Vagina (tissue), 2 donors: Measurements from ENCODE around the gene RCN2. TPM values are rescaled to one million over a fixed set of nuclear protein-coding genes. Genes with fewer than 3 reads are reported as not detected.

ENCODE experiments used
- DNase-seq, 2 donors: peaks; one replicate each; pipeline ENCODE4 v3.0.0-alpha.2; 2017; ENCODE audit errors: extremely low spot score in 2 of 2
- H3K27ac ChIP-seq: fragments of 200-600 bp; sonication (generic); one replicate; pipeline ENCODE4 v1.5.1; 2019
- H3K27me3 ChIP-seq: fragments of 200-600 bp; sonication (generic); one replicate; pipeline ENCODE4 v1.5.1; 2019
- H3K36me3 ChIP-seq, 2 donors: fragments of 200-600 bp; sonication (generic); one replicate each; pipeline ENCODE4 v1.5.1; 2017 to 2019
- H3K4me1 ChIP-seq: fragments of 200-600 bp; sonication (generic); one replicate; pipeline ENCODE4 v1.5.1; 2019
- H3K4me3 ChIP-seq, 2 donors: fragments of 200-600 bp; sonication (generic); 1 replicate in 1 of 2; 2 replicates in 1 of 2; pipeline ENCODE4 v1.5.1; 2016 to 2019
- H3K9me3 ChIP-seq: fragments of 200-600 bp; sonication (generic); one replicate; pipeline ENCODE4 v1.5.1; 2019
- POLR2A ChIP-seq, 2 donors: fragments of 450-650 bp; IDR thresholded peaks; one replicate each; pipeline ENCODE4 v1.6.1; 2017; ENCODE audit warnings: antibody characterized with exemption in 2 of 2, mild to moderate bottlenecking in 2 of 2, moderate library complexity in 2 of 2
- POLR2AphosphoS5 ChIP-seq, 2 donors: sonication (generic); formaldehyde crosslinking; IDR thresholded peaks; one replicate each; pipeline ENCODE4 v1.9.0; 2017; ENCODE audit warnings: antibody characterized with exemption in 2 of 2, mild to moderate bottlenecking in 2 of 2, low read depth in 1 of 2; ENCODE audit not compliant: insufficient read depth in 1 of 2
- intact Hi-C: fragments of 100-400 bp; cut with DNase I; formaldehyde crosslinking; loops from one replicate; pipeline ENCODE4 v1.15.1; 2023
- total RNA-seq: library from RNA; depleted of rRNA; stranded (reverse); fragments of >200 nt; gene quantifications from one replicate; pipeline ENCODE4 v1.2.3, GENCODE V29; 2016
- TF ChIP-seq, protein P1 (sequence below), 3 experiments: fragments of 450-650 bp in 2 of 3; fragments of 200-600 bp in 1 of 3; sonication (generic) in 1 of 3; IDR thresholded peaks; one replicate each; pipeline ENCODE4 v1.5.1; 2017 to 2019; ENCODE audit warnings: antibody characterized with exemption in 3 of 3, mild to moderate bottlenecking in 2 of 3, moderate library complexity in 2 of 3

The RCN2 gene
- total RNA-seq, 1 donor from 2014 or later, result 39.5 TPM

DNA sequence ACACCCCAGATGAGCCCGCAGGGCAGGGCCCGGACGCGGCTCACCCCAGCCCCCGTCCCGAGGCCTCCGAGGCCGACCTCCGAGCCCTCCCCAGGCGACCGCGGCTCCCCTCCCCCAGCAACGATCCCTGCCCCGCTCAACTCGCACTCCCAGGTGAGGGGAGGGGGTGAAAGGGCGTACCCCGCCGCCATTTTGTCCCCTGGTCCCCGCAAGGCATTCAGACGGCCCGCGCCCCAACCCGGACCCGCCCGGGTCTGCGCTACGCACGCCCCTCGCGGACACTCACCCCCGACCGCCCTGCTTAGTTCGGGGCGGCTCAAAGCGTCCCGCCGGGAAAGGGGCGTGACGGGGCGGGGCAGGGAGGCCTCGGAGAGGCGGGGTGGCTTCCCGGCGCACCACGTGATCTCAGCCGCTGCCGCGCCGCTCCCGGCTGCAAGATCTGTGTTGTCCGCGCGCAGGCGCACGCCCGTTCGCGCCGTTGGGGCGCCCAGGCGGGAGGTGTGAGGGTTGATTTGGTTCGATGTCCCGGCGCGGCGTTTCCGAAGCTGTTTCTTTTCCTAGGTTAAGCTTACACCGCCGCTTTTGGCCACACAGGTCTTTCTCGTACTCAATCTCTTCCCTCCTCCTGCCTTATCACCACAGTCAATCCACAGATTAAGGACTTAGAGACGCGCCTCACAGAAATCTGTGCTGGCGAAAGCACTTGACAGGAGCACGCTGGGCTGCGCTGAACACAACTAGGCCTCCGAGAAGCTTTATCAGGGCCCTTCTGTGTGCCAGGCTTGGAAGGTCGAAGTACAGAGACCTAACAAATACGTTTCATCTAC lies 26.3 kb upstream of the RCN2 start, which contains the start of gene SCAPER:
TSS of gene SCAPER (minus strand) at position 328 of the 827 bp plus-strand sequence. CDS start 21,523 bp downstream, outside the sequence.
- TF ChIP-seq POLR2A (IDR thresholded peaks at IDR 0.05) (peak; percentile 5 to 55), POLR2AphosphoS5 (IDR thresholded peaks at IDR 0.05; ENCODE audit: insufficient read depth in 1 of 2, low read depth in 1 of 2) (peak; percentile 90 to 94)
- TF ChIP-seq, protein P1, sequence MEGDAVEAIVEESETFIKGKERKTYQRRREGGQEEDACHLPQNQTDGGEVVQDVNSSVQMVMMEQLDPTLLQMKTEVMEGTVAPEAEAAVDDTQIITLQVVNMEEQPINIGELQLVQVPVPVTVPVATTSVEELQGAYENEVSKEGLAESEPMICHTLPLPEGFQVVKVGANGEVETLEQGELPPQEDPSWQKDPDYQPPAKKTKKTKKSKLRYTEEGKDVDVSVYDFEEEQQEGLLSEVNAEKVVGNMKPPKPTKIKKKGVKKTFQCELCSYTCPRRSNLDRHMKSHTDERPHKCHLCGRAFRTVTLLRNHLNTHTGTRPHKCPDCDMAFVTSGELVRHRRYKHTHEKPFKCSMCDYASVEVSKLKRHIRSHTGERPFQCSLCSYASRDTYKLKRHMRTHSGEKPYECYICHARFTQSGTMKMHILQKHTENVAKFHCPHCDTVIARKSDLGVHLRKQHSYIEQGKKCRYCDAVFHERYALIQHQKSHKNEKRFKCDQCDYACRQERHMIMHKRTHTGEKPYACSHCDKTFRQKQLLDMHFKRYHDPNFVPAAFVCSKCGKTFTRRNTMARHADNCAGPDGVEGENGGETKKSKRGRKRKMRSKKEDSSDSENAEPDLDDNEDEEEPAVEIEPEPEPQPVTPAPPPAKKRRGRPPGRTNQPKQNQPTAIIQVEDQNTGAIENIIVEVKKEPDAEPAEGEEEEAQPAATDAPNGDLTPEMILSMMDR (IDR thresholded peaks at IDR 0.05), result peak in 2 of 3 experiments; percentile 5 to 33
- H3K9me3 ChIP-seq, result no peaks in the 10 kb centered on the region
- H3K4me3 ChIP-seq, result peak within 1 kb of the TSS; percentile 86 to 100
- intact Hi-C loops, result loop anchor here (2.0 kb wide), 1 partner anchor 56 kb away; no protein-coding TSS in a partner anchor
- H3K27ac ChIP-seq, result peak within 1 kb of the TSS; percentile 99
- H3K27me3 ChIP-seq, result no peaks in the 10 kb centered on the region
- DNase-seq, result peak; percentile 95 to 97
- no peaks in the 10 kb centered on the region for H3K36me3 ChIP-seq
- H3K4me1 ChIP-seq, result peaks cover 32% of the 10 kb centered on the region

DNA sequence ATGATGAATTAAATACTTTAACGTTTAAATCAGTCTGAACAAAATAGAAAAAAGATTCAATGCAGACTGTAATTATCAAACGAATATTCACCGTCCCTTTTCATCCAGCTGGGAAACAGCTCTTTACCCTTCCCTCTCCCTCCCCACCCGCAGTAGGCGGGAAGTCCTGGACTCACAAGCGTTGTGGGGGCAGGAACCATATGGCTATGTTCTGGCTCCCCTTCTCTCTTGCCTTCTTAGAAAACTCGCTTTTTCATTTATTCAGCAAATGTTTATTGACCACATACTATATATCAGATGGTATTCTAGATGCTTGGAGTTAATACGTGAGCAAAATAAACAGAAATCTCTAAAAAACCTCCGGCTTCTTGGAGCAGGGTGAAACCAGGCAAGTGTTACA lies 25.7 kb upstream of the RCN2 start:
- Histone ChIP-seq H3K9me3 (no peaks in the 10 kb centered on the region), H3K4me1 (peaks cover 32% of the 10 kb centered on the region), H3K27me3 (no peaks in the 10 kb centered on the region), H3K36me3 (no peaks in the 10 kb centered on the region), H3K4me3 (peak overlapping the region; percentile 86 to 100), H3K27ac (peak overlapping the region; percentile 99)
- TF ChIP-seq, protein P1 (IDR thresholded peaks at IDR 0.05), result no peak
- TF ChIP-seq POLR2AphosphoS5 (IDR thresholded peaks at IDR 0.05; ENCODE audit: insufficient read depth in 1 of 2, low read depth in 1 of 2) (no peak), POLR2A (IDR thresholded peaks at IDR 0.05) (no peak)
- intact Hi-C loops, result loop anchor here (2.0 kb wide), 1 partner anchor 55 kb away; no protein-coding TSS in a partner anchor
- DNase-seq, result no peak

DNA sequence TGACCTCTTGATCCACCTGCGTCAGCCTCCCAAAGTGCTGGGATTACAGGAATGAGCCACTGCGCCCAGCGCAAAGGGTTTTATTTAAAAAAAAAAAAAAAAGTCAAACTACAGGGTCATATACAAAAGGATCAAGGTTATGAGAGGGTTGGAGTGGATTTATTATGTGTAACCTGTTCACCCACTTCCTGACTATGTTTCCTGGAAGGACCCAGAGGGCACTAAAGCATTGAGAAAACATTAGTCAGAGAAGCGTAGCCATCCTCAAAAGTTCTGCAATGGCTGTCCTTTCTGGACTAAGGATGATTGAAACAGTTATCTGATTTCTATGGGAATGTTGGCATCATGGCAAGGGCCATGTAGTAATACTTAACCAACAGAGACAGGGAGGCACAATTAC lies 19.1 kb upstream of the RCN2 start:
- Histone ChIP-seq H3K4me3 (no peak overlapping the region), H3K27me3 (no peaks in the 10 kb centered on the region), H3K36me3 (no peaks in the 10 kb centered on the region), H3K9me3 (no peaks in the 10 kb centered on the region), H3K27ac (no peak overlapping the region), H3K4me1 (no peaks in the 10 kb centered on the region)
- no peak for DNase-seq
- TF ChIP-seq POLR2A (IDR thresholded peaks at IDR 0.05), result no peak
- TF ChIP-seq, protein P1 (IDR thresholded peaks at IDR 0.05), result no peak
- TF ChIP-seq POLR2AphosphoS5 (IDR thresholded peaks at IDR 0.05; ENCODE audit: insufficient read depth in 1 of 2, low read depth in 1 of 2), result no peak
- intact Hi-C loops, result no loop called here

DNA sequence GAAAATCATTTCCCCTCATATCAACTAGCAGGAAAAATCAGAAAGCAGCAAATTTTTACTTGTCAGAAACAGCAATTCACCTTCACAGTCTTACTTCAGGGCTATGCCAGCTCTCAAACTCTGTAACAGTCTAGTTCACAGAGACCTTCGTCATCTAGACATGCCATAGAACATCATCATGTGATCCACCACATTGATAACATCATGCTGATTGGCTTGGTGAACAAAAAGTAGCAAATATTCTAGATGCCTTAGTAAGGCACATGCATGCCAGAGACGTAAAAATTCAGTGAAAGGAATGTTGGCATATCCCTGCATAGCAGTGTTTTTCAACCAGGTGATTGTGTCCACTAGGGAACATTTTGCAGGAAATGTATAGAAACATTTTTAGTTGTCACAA lies 17.8 kb upstream of the RCN2 start:
- no peak overlapping the region for H3K4me3 ChIP-seq
- no peaks in the 10 kb centered on the region for H3K36me3 ChIP-seq
- intact Hi-C loops, result no loop called here
- DNase-seq, result no peak
- TF ChIP-seq, protein P1 (IDR thresholded peaks at IDR 0.05), result no peak
- TF ChIP-seq POLR2A (IDR thresholded peaks at IDR 0.05) (no peak), POLR2AphosphoS5 (IDR thresholded peaks at IDR 0.05; ENCODE audit: insufficient read depth in 1 of 2, low read depth in 1 of 2) (no peak)
- no peaks in the 10 kb centered on the region for H3K27me3 ChIP-seq
- no peaks in the 10 kb centered on the region for H3K4me1 ChIP-seq
- no peak overlapping the region for H3K27ac ChIP-seq
- no peaks in the 10 kb centered on the region for H3K9me3 ChIP-seq

DNA sequence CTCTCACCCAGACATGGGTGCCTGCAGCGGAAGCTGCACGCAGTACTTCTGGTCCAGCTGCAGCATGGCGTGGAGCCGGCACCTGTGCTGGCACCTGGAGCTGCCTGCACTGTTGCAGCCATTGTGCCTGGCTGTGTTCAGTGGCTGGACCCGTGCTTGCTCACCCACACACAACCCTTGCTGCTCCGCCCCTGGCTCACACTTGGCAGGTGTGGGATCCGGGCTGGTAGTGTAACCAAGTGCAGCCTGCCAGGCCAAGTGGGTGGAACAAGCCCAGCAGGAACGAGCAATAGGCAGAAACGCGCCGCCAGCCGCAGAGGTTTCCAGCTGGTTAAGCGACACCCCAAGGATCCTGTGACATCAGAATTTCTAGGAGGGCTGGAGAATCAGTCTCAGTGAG lies 15.2 kb upstream of the RCN2 start:
- H3K27ac ChIP-seq, result no peak overlapping the region
- no peak for DNase-seq
- H3K4me3 ChIP-seq, result no peak overlapping the region
- H3K36me3 ChIP-seq, result no peaks in the 10 kb centered on the region
- no peaks in the 10 kb centered on the region for H3K4me1 ChIP-seq
- no peaks in the 10 kb centered on the region for H3K9me3 ChIP-seq
- TF ChIP-seq POLR2A (IDR thresholded peaks at IDR 0.05) (no peak), POLR2AphosphoS5 (IDR thresholded peaks at IDR 0.05; ENCODE audit: insufficient read depth in 1 of 2, low read depth in 1 of 2) (no peak)
- TF ChIP-seq, protein P1 (IDR thresholded peaks at IDR 0.05), result no peak
- intact Hi-C loops, result no loop called here
- H3K27me3 ChIP-seq, result no peaks in the 10 kb centered on the region
